Panc1 (cell line): ENCODE measurements around the gene C6orf118. TPM values are rescaled to one million over a fixed set of nuclear protein-coding genes. Genes with fewer than 3 reads are reported as not detected.

Experiments
- ATAC-seq: fragments of 200-7000 bp; cut with Tn5 transposase; 2 replicates; pipeline ENCODE4 v1.9.1; 2020; ENCODE audit warnings: mild to moderate bottlenecking, moderate library complexity
- BruUV-seq: library from RNA; stranded (reverse); fragments of 400-500 nt; replicated peaks from 2 replicates; lab custom pipeline; 2021; lab: Mats Ljungman, UMichigan
- CTCF ChIA-PET: fragments of 300-600 bp; sonication (Branson Sonifier 250); formaldehyde crosslinking; loops from one replicate; lab custom pipeline; 2022; ENCODE audit warnings: antibody characterized with exemption; lab: Charles Lee
- POLR2A ChIA-PET: fragments of 300-600 bp; sonication (Branson Sonifier 250); formaldehyde crosslinking; loops from one replicate; lab custom pipeline; 2022; ENCODE audit warnings: antibody characterized with exemption; lab: Charles Lee
- DNase-seq: peaks from one replicate; pipeline ENCODE4 v3.0.0-alpha.2; 2010; ENCODE audit warnings: low read depth, low spot score
- H3K27ac ChIP-seq: 2 replicates; pipeline ENCODE4 v1.5.1; 2011; ENCODE audit warnings: mild to moderate bottlenecking, low read length, inconsistent platforms
- H3K27me3 ChIP-seq: fragments of 200-500 bp; sonication (Bioruptor generic); 2 replicates; pipeline ENCODE4 v1.6.0; 2014; ENCODE audit warnings: low read length, inconsistent platforms; ENCODE audit not compliant: control insufficient read depth, insufficient read depth
- H3K36me3 ChIP-seq: fragments of 200-500 bp; sonication (Bioruptor generic); 2 replicates; pipeline ENCODE4 v1.5.1; 2014; ENCODE audit warnings: inconsistent platforms, mild to moderate bottlenecking, low read length, moderate library complexity; ENCODE audit not compliant: control insufficient read depth, insufficient read depth
- H3K4me1 ChIP-seq: 2 replicates; pipeline ENCODE4 v1.5.1; 2011; ENCODE audit warnings: inconsistent platforms, mild to moderate bottlenecking, low read length, moderate library complexity; ENCODE audit not compliant: control insufficient read depth, insufficient read depth
- H3K4me3 ChIP-seq, 2 experiments: 2 replicates each; pipeline ENCODE4 v1.5.1; 2011 to 2012; ENCODE audit warnings: low read depth in 2 of 2, low read length in 2 of 2, mild to moderate bottlenecking in 2 of 2, inconsistent platforms in 1 of 2, moderate library complexity in 1 of 2
- H3K9me3 ChIP-seq: fragments of 200-500 bp; sonication (Bioruptor generic); 2 replicates; pipeline ENCODE4 v1.5.1; 2014; ENCODE audit warnings: low read depth, mild to moderate bottlenecking, inconsistent platforms, low read length, moderate library complexity; ENCODE audit not compliant: control insufficient read depth, insufficient read depth
- POLR2AphosphoS5 ChIP-seq: IDR thresholded peaks from 2 replicates; pipeline ENCODE4 v1.6.1; 2012; ENCODE audit warnings: mild to moderate bottlenecking, low read depth, low read length, moderate library complexity
- SIN3A ChIP-seq: IDR thresholded peaks from 2 replicates; pipeline ENCODE4 v1.6.1; 2012; ENCODE audit warnings: low read depth, mild to moderate bottlenecking, low read length, moderate library complexity, borderline replicate concordance; ENCODE audit not compliant: insufficient read depth
- TCF7L2 ChIP-seq: IDR thresholded peaks from 2 replicates; pipeline ENCODE4 v1.6.1; 2011; ENCODE audit warnings: mild to moderate bottlenecking, low read depth, low read length, inconsistent platforms
- in situ Hi-C: cut with HindIII; loops from 2 replicates; pipeline ENCODE4 v1.10.0; 2016; ENCODE audit warnings: low sequenced_read_pairs, low pct_unique_long_range_greater_than_20kb
- intact Hi-C: fragments of 100-400 bp; cut with micrococcal nuclease; formaldehyde crosslinking; loops from one replicate; pipeline ENCODE4 v1.10.0; 2022; ENCODE audit not compliant: unreplicated experiment
- total RNA-seq: library from RNA; stranded (reverse); gene quantifications from one replicate; pipeline ENCODE4 v1.2.1, GENCODE V29; 2021; ENCODE audit not compliant: unreplicated experiment
- TF ChIP-seq, protein P1 (sequence below), 2 experiments: IDR thresholded peaks; 2 replicates each; pipeline ENCODE4 v1.6.1; 2011 to 2012; ENCODE audit warnings: low read depth in 2 of 2, control low read depth in 1 of 2, low read length in 1 of 2, mild to moderate bottlenecking in 1 of 2, moderate library complexity in 1 of 2; ENCODE audit not compliant: insufficient read depth in 1 of 2
- TF ChIP-seq, protein P2 (sequence below): fragments of 450-650 bp; IDR thresholded peaks from 2 replicates; pipeline ENCODE4 v1.5.1; 2017; ENCODE audit warnings: mild to moderate bottlenecking

Gene C6orf118
- total RNA-seq, 1 experiment from 2014 or later, result not detected

DNA sequence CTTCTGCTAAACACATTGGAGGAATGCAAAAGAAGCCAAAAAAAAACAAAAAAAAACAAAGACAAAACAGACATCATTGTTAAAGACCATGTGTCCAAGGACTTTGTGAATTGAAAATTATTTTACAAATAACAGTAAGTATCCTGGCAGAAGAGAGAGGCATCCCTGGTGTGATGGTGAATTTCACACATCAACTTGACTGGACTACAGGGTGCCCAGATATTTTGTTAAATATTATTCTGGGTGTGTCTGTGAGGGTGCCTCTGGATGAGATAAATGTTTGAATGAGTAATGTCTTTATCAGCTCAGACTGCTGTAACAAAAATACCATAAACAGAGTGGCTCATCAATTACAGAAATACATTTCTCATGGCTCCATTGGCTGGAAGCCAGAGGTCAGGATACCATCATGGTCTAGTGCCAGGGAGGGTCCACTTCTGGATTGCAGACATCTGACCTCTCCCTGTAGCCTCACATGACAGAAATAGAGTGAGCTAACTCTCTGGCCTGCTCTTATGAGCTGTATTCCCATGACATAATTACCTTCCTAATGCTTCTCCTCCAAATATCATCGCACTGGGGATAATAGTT is 12.2 kb upstream of the C6orf118 start:
- intact Hi-C loops (no loop called here), in situ Hi-C loops (no loop called here)
- Histone ChIP-seq H3K36me3 (no peaks in the 10 kb centered on the region), H3K9me3 (peaks cover 10% of the 10 kb centered on the region; the same call in 1 of the 2 replicates), H3K27ac (no peak overlapping the region), H3K4me3 (no peak overlapping the region), H3K4me1 (no peaks in the 10 kb centered on the region), H3K27me3 (no peaks in the 10 kb centered on the region)
- CTCF ChIA-PET, result no interaction called here
- no peak for DNase-seq
- BruUV-seq, result no TSS peak
- ATAC-seq, result no peak
- no peak for TF ChIP-seq SIN3A
- TF ChIP-seq, protein P1, sequence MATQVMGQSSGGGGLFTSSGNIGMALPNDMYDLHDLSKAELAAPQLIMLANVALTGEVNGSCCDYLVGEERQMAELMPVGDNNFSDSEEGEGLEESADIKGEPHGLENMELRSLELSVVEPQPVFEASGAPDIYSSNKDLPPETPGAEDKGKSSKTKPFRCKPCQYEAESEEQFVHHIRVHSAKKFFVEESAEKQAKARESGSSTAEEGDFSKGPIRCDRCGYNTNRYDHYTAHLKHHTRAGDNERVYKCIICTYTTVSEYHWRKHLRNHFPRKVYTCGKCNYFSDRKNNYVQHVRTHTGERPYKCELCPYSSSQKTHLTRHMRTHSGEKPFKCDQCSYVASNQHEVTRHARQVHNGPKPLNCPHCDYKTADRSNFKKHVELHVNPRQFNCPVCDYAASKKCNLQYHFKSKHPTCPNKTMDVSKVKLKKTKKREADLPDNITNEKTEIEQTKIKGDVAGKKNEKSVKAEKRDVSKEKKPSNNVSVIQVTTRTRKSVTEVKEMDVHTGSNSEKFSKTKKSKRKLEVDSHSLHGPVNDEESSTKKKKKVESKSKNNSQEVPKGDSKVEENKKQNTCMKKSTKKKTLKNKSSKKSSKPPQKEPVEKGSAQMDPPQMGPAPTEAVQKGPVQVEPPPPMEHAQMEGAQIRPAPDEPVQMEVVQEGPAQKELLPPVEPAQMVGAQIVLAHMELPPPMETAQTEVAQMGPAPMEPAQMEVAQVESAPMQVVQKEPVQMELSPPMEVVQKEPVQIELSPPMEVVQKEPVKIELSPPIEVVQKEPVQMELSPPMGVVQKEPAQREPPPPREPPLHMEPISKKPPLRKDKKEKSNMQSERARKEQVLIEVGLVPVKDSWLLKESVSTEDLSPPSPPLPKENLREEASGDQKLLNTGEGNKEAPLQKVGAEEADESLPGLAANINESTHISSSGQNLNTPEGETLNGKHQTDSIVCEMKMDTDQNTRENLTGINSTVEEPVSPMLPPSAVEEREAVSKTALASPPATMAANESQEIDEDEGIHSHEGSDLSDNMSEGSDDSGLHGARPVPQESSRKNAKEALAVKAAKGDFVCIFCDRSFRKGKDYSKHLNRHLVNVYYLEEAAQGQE (IDR thresholded peaks at IDR 0.05; ENCODE audit: insufficient read depth in 1 of 2, low read depth in 2 of 2, low read length in 1 of 2), result no peak
- TF ChIP-seq TCF7L2, result no peak
- TF ChIP-seq POLR2AphosphoS5, result no peak
- TF ChIP-seq, protein P2, sequence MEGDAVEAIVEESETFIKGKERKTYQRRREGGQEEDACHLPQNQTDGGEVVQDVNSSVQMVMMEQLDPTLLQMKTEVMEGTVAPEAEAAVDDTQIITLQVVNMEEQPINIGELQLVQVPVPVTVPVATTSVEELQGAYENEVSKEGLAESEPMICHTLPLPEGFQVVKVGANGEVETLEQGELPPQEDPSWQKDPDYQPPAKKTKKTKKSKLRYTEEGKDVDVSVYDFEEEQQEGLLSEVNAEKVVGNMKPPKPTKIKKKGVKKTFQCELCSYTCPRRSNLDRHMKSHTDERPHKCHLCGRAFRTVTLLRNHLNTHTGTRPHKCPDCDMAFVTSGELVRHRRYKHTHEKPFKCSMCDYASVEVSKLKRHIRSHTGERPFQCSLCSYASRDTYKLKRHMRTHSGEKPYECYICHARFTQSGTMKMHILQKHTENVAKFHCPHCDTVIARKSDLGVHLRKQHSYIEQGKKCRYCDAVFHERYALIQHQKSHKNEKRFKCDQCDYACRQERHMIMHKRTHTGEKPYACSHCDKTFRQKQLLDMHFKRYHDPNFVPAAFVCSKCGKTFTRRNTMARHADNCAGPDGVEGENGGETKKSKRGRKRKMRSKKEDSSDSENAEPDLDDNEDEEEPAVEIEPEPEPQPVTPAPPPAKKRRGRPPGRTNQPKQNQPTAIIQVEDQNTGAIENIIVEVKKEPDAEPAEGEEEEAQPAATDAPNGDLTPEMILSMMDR, result no peak
- POLR2A ChIA-PET, result no interaction called here

DNA sequence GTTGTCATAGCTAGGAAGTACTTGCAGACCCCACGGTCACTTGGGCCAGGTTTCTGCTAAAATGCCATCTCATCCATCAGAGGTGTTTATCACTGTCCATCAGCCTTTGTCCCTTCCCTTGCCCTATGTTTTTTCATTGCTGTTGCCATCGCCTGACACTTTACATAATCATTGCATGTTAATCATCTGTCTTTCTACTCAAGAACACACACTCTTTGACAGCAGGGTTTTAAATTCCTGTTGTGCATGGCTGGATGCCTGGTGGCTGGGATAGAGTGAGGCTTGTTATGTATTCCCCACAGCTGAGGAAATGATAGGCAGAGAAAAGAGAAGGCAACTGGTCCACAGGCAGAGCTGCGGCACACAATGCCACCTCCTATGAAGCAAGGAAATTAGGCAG is 11.7 kb upstream of the C6orf118 start:
- DNase-seq (no peak), ATAC-seq (no peak)
- TF ChIP-seq TCF7L2, result no peak
- TF ChIP-seq, protein P1 (IDR thresholded peaks at IDR 0.05; ENCODE audit: insufficient read depth in 1 of 2, low read depth in 2 of 2, low read length in 1 of 2), result no peak
- no peak for TF ChIP-seq SIN3A
- no peak for TF ChIP-seq POLR2AphosphoS5
- TF ChIP-seq, protein P2, result no peak
- Histone ChIP-seq H3K4me3 (no peak overlapping the region), H3K9me3 (peaks cover 10% of the 10 kb centered on the region; the same call in 1 of the 2 replicates), H3K27me3 (no peaks in the 10 kb centered on the region), H3K27ac (no peak overlapping the region), H3K36me3 (no peaks in the 10 kb centered on the region), H3K4me1 (no peaks in the 10 kb centered on the region)
- ChIA-PET POLR2A (no interaction called here), CTCF (no interaction called here)
- intact Hi-C loops, result no loop called here
- no TSS peak for BruUV-seq
- in situ Hi-C loops, result no loop called here
